K562 (cell line): ENCODE measurements around the gene RWDD3.

Source experiments
- GABPA ChIP-seq: fragments of 200-800 bp; sonication (Bioruptor generic); conservative IDR thresholded peaks from 2 replicates; pipeline ENCODE4 v1.6.1; 2016; ENCODE audit warnings: low read depth, missing genetic modification characterization, missing compliant biosample characterization
- ZNF274 ChIP-seq: IDR thresholded peaks from 2 replicates; pipeline ENCODE4 v1.6.1; 2011; ENCODE audit warnings: low read depth, mild to moderate bottlenecking, low read length, moderate library complexity, borderline replicate concordance
- ZZZ3 ChIP-seq: fragments of 450-650 bp; IDR thresholded peaks from 2 replicates; pipeline ENCODE4 v1.6.1; 2016; ENCODE audit warnings: antibody characterized with exemption, mild to moderate bottlenecking, moderate library complexity

- TF ChIP-seq GABPA (tag) (no peak), ZNF274 (no peak), ZZZ3 (no peak)
Observed at GRCh38 chr1:95262913-95263312, 28.9 kb downstream of the RWDD3 start.
